GM19099 (cell line): ENCODE results near the gene IZUMO4.

Source experiments
- POLR2A ChIP-seq: IDR thresholded peaks from 3 replicates; pipeline ENCODE4 v1.6.1; 2011; ENCODE audit warnings: low read depth; ENCODE audit not compliant: insufficient read length; ENCODE audit errors: extremely low read depth

IZUMO4 gene

GRCh38 chr19:2108251-2109016 lies 11.7 kb downstream of the IZUMO4 start:
- TF ChIP-seq POLR2A, result no peak

GRCh38 chr19:2109046-2109864 lies 12.5 kb downstream of the IZUMO4 start:
- TF ChIP-seq POLR2A, result no peak

- no peak for TF ChIP-seq POLR2A
Observed at GRCh38 chr19:2110822-2111221, 14.1 kb downstream of the IZUMO4 start.

DNA sequence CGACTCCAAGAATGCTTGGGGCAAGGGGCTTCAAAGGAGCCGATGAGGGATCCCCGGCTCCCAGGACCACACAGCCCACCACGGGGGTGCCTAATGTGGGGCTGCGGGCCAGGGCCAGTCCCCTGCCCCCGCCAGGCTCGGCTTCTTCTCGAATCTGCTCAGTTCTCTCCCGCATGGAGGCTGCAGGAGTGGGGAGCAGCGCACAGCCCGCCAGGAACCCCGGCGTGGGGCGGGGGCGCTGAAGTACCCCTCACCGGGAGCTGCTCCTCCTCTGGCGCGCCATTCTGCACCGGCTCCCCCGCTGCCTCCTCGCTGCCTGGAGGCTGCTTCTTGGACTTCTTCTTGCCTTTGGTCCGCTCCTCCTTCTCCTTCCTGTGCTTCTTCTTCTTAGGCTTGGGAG lies 14.7 kb downstream of the IZUMO4 start:
- TF ChIP-seq POLR2A, result no peak

DNA sequence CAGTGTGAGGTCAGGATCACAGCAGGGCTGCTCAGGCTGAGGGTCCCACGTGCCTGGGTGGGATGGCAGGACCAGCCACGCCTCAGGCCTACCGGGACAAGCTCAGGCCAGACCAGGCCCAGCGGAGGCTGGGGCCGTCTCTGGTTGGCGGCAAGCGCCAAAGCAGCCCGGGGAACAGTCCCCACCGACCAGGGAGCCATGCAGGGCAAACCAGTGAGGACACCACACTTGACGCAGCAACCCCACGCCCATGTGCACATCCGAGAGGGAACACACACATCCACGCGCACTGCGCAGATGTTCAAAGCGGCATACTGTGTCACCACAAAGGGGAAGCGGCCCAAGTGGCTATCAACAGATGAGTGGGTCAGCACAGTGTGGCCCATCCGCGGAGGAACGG lies 15.2 kb downstream of the IZUMO4 start:
- TF ChIP-seq POLR2A, result no peak

- no peak for TF ChIP-seq POLR2A
Observed at GRCh38 chr19:2112516-2113320, 16.0 kb downstream of the IZUMO4 start.

GRCh38 chr19:2113439-2114211 lies 16.9 kb downstream of the IZUMO4 start:
- TF ChIP-seq POLR2A, result no peak

DNA sequence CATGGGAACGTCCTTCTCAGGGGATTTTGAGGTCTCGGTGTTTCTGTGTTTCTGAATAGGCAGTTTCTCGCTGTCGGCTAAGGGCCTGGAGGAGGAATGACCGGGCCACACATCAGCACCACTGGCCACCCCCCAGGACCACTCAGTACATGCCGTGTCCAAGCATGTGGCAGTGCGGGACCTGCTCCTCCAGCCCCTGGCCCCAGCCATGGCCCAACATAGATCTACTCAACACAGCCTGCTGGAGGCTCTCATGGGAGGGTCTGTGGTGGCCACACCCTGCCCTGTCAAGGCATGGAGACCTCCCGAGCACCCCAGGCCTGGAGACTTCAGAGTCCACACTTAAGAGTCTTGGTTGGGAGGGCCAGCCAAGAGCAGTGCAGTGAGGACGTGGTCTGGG lies 17.5 kb downstream of the IZUMO4 start:
- TF ChIP-seq POLR2A, result no peak

DNA sequence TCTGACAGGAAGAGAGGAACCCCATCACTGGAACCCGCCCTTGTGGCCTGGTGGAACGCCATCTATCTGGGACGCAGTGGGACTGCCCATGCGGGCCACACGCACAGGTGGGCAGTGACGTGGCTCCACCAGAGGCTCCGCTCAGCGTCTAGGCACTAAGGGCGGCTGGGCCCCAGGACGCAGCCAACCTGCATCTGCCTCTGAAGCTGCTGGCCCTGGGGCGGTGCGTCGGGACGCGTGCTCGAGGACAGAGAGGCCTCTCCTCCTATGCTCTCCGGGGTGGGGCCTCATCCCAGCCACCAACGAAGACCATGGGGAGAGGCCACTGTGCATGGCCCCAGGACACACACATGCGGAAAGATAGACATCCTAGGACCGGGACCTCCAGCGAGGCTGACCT lies 18.1 kb downstream of the IZUMO4 start:
- no peak for TF ChIP-seq POLR2A

DNA sequence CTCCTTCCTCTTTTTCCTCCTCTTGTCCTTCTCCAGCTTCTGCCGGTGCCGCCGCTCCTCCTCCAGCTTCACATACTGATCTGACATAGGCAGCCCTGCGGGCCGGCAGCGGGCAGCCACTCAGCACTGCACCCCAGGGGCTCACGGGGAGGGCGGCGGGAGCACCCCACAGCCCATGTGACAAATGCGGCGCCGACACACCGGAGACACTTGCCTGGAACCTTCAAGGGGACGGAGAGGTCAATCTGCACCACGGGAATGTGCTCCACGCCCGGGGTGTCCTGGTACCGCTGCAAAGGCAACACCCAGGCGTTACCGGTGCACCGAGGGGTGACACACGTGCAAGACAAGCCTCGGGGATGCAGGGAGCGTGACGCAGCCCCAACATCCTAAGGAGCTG lies 18.6 kb downstream of the IZUMO4 start:
- TF ChIP-seq POLR2A, result no peak

DNA sequence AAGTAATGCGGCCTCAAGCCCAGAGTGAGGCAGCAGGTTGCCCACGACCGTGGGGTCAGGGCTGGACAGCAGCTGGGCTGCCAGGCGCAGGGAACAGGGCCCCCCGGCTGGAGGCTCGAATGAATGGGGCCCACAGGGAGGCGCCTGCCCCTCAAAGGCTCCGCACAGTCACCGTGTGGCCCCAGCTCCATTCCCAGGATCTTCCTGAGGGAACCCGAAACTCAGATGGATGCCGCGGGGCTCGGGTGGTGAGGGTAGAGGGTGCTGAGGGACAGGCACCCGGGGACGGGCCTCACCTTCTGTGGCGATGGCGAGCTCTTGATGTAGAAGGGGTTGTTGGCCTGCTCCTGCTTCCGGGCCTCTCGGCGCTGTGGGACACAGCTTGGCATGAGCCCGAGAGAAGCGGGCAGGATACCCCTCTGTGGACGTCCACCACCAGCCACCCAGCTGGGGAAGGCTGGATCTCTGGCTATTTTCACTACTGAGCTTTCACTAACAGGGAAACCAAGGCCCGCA lies 19.3 kb downstream of the IZUMO4 start:
- no peak for TF ChIP-seq POLR2A

DNA sequence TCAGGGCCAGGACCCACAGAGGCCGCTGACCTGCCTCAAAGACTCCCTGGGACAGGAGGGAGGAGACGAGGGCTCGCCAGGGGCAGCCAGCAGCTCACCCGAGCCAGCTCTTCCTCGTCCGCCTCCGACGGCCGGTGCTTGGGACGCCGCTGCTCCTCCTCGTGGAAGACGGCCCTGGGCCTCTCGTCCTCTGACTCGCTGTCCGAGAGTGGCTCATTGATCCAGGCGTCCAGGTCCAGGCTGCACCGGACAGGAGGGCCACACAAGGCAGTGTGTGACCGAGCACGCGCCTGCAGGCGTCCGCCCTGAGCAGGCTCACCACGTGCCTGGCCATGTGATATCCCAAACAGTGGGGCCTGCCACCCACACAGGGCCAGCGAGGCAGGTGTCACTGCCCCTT lies 19.8 kb downstream of the IZUMO4 start:
- no peak for TF ChIP-seq POLR2A

DNA sequence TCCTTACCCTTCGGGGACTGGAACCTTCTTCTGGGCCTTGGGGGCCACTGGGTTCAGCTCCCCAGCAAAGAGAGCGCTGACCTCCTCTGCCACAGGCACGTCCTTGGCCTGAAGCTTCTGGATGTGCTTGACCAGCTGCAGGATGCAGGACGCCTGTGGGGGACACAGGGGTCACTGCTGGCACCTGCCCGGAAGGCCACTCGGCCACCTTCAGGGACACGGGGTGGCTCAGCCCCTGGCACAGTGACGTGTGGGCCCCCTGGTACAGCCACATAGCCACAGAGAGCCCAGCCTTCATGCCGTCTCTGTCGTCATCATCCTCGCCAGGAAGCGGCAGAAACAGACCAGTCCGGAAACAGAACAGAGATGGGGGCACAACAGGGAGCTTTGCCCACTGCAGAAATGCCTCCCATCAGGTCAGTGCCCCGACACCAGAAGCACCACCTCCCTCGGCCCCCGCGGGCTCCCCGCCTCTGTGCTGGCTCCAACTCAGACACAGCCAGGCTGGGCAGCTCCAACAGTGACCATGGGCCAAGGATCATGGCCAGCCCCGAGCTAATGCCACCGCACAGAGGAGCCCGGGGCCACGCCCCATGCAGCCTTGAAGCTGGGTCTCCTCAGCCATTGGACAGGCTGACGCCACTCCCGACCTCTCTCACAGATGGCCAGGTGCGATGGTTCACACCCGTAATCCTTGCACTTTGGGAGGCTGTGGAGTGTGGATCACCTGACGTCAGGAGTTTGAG lies 20.7 kb downstream of the IZUMO4 start:
- TF ChIP-seq POLR2A, result no peak

GRCh38 chr19:2118438-2118837 lies 21.7 kb downstream of the IZUMO4 start:
- TF ChIP-seq POLR2A, result no peak
